Activated naive CD8-positive, alpha-beta T cell treated with anti-CD3 and anti-CD28 coated beads, Interleukin-2, amount 50 U/mL, for 24 hours (primary cell): ENCODE results near the gene ACADS.

Experiments
- ATAC-seq: fragments of 150-1000 bp; cut with Tn5 transposase; one replicate; pipeline ENCODE4 v1.10.0; 2021
- DNase-seq: peaks from one replicate; pipeline ENCODE4 v3.0.0; 2021
- H3K27ac Mint-ChIP-seq: one replicate; pipeline ENCODE4 v1.8.0; 2021; ENCODE audit warnings: mild to moderate bottlenecking, mixed read lengths
- H3K27me3 Mint-ChIP-seq: one replicate; pipeline ENCODE4 v1.8.0; 2021; ENCODE audit warnings: mixed read lengths
- H3K36me3 Mint-ChIP-seq: one replicate; pipeline ENCODE4 v1.8.0; 2021; ENCODE audit warnings: low read depth, mixed read lengths
- H3K4me1 Mint-ChIP-seq: one replicate; pipeline ENCODE4 v1.8.0; 2021; ENCODE audit warnings: mixed read lengths
- H3K4me3 Mint-ChIP-seq: one replicate; pipeline ENCODE4 v1.8.0; 2021; ENCODE audit warnings: mild to moderate bottlenecking, moderate library complexity, mixed read lengths
- H3K9me3 Mint-ChIP-seq: one replicate; pipeline ENCODE4 v1.8.0; 2021; ENCODE audit warnings: mixed read lengths

The ACADS gene

GRCh38 chr12:120690978-120691377, 34.6 kb upstream of the ACADS start:
- H3K27ac Mint-ChIP-seq, result no peak overlapping the region
- no peak for DNase-seq
- H3K9me3 Mint-ChIP-seq, result no peaks in the 10 kb centered on the region
- peaks cover 20% of the 10 kb centered on the region for H3K36me3 Mint-ChIP-seq
- no peak for ATAC-seq
- H3K4me3 Mint-ChIP-seq, result no peak overlapping the region
- H3K4me1 Mint-ChIP-seq, result peaks cover 47% of the 10 kb centered on the region
- no peaks in the 10 kb centered on the region for H3K27me3 Mint-ChIP-seq

- DNase-seq (no peak), ATAC-seq (no peak)
- no peaks in the 10 kb centered on the region for H3K9me3 Mint-ChIP-seq
- H3K4me1 Mint-ChIP-seq, result peaks cover 47% of the 10 kb centered on the region
- H3K27me3 Mint-ChIP-seq, result no peaks in the 10 kb centered on the region
- peak overlapping the region; percentile 36 for H3K27ac Mint-ChIP-seq
- H3K4me3 Mint-ChIP-seq, result no peak overlapping the region
- H3K36me3 Mint-ChIP-seq, result peaks cover 34% of the 10 kb centered on the region
Measured at GRCh38 chr12:120692524-120693033, 33.0 kb upstream of the ACADS start.

GRCh38 chr12:120693848-120694247, 31.8 kb upstream of the ACADS start:
- Mint-ChIP-seq H3K27ac (no peak overlapping the region), H3K36me3 (peaks cover 35% of the 10 kb centered on the region), H3K9me3 (no peaks in the 10 kb centered on the region), H3K27me3 (no peaks in the 10 kb centered on the region), H3K4me1 (peaks cover 35% of the 10 kb centered on the region), H3K4me3 (no peak overlapping the region)
- ATAC-seq (no peak), DNase-seq (no peak)

- Mint-ChIP-seq H3K9me3 (no peaks in the 10 kb centered on the region), H3K36me3 (peaks cover 42% of the 10 kb centered on the region), H3K27me3 (no peaks in the 10 kb centered on the region), H3K4me1 (peaks cover 12% of the 10 kb centered on the region), H3K27ac (no peak overlapping the region), H3K4me3 (no peak overlapping the region)
- DNase-seq, result no peak
- ATAC-seq, result no peak
Measured at GRCh38 chr12:120696626-120697025, 29.0 kb upstream of the ACADS start.

DNA sequence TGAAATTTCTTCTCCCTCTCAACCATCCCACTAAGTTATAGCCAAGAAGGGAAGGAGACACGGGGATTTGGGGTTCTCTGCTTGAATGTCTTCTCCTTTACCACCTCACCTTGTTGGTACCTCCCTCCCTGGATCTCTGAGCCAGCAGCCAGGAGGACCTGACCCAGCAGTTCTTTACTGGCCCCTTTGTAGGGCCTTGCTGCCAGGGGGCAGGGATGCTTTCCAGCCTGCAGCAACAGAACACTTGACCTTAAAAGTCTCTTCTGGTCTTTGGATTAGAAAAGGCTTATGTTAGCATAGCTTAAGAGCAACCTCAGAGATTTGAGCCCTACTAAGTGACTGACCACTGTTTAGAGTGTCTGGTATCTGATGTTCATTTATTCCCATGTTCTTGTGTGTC, 28.3 kb upstream of the ACADS start:
- H3K9me3 Mint-ChIP-seq, result no peaks in the 10 kb centered on the region
- no peak for DNase-seq
- no peak overlapping the region for H3K4me3 Mint-ChIP-seq
- H3K27ac Mint-ChIP-seq, result no peak overlapping the region
- no peak for ATAC-seq
- peaks cover 6% of the 10 kb centered on the region for H3K4me1 Mint-ChIP-seq
- no peaks in the 10 kb centered on the region for H3K27me3 Mint-ChIP-seq
- peaks cover 47% of the 10 kb centered on the region for H3K36me3 Mint-ChIP-seq

GRCh38 chr12:120698665-120699064, 27.0 kb upstream of the ACADS start:
- ATAC-seq, result no peak

GRCh38 chr12:120699553-120699952, 26.1 kb upstream of the ACADS start:
- no peak for ATAC-seq
- DNase-seq, result no peak
- Mint-ChIP-seq H3K27me3 (no peaks in the 10 kb centered on the region), H3K4me3 (no peak overlapping the region), H3K4me1 (no peaks in the 10 kb centered on the region), H3K27ac (no peak overlapping the region), H3K9me3 (no peaks in the 10 kb centered on the region), H3K36me3 (peaks cover 38% of the 10 kb centered on the region)

More at GRCh38 chr12:120698665-120699064, 27.0 kb upstream of the ACADS start:
- no peak overlapping the region for H3K27ac Mint-ChIP-seq
- H3K27me3 Mint-ChIP-seq, result no peaks in the 10 kb centered on the region
- DNase-seq, result no peak
- peaks cover 42% of the 10 kb centered on the region for H3K36me3 Mint-ChIP-seq
- no peak overlapping the region for H3K4me3 Mint-ChIP-seq
- H3K9me3 Mint-ChIP-seq, result no peaks in the 10 kb centered on the region
- no peaks in the 10 kb centered on the region for H3K4me1 Mint-ChIP-seq

- H3K36me3 Mint-ChIP-seq, result peaks cover 31% of the 10 kb centered on the region
- no peaks in the 10 kb centered on the region for H3K4me1 Mint-ChIP-seq
- H3K27ac Mint-ChIP-seq, result no peak overlapping the region
- ATAC-seq, result no peak
- no peak overlapping the region for H3K4me3 Mint-ChIP-seq
- H3K27me3 Mint-ChIP-seq, result no peaks in the 10 kb centered on the region
- no peaks in the 10 kb centered on the region for H3K9me3 Mint-ChIP-seq
- no peak for DNase-seq
Measured at GRCh38 chr12:120700886-120701285, 24.7 kb upstream of the ACADS start.

DNA sequence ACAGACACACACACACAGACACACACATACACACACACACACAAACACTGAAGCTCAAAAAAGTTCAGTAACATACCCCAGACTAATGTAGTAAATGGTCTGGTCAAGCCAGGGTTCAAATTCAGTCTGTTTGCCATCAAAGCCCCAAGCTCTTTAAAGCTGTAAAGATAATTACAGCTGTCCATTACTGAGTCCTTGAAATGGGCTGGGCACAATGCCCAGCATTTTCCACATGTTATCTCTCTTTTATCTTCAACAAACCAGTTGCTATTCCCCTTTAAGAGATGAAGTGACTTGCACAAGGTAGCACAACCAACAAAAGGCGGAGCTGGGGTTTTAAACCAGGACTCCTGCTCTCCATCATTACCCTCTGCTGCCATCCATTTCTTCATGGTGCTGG, 23.0 kb upstream of the ACADS start:
- no peaks in the 10 kb centered on the region for H3K4me1 Mint-ChIP-seq
- no peak overlapping the region for H3K4me3 Mint-ChIP-seq
- H3K36me3 Mint-ChIP-seq, result peaks cover 17% of the 10 kb centered on the region
- H3K27me3 Mint-ChIP-seq, result no peaks in the 10 kb centered on the region
- ATAC-seq (no peak), DNase-seq (no peak)
- no peaks in the 10 kb centered on the region for H3K9me3 Mint-ChIP-seq
- no peak overlapping the region for H3K27ac Mint-ChIP-seq

GRCh38 chr12:120703311-120703942, 22.2 kb upstream of the ACADS start:
- no peak overlapping the region for H3K27ac Mint-ChIP-seq
- H3K36me3 Mint-ChIP-seq, result peaks cover 17% of the 10 kb centered on the region
- no peaks in the 10 kb centered on the region for H3K4me1 Mint-ChIP-seq
- no peaks in the 10 kb centered on the region for H3K27me3 Mint-ChIP-seq
- H3K4me3 Mint-ChIP-seq, result no peak overlapping the region
- DNase-seq (no peak), ATAC-seq (no peak)
- H3K9me3 Mint-ChIP-seq, result no peaks in the 10 kb centered on the region

DNA sequence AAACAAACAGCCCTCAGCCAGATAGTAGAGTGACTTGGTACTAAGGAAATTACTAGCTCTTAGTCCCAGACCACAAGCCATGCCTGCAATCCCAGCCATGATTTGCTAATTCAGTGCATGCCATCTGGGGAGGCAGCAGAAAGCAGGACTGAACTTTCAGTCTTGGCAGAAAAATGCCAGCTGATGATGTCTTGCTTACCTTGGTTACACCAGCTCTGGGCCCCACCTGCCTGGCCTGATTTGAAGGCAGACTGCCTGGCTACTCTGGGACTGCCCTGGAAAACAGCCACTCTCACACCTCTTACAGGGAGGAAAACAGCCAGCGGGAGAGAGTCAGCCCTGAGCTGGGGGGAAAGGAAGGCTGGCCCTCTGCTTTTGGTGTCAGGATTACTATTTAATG, 20.0 kb upstream of the ACADS start:
- ATAC-seq (no peak), DNase-seq (no peak)
- Mint-ChIP-seq H3K36me3 (peaks cover 9% of the 10 kb centered on the region), H3K4me3 (no peak overlapping the region), H3K27me3 (no peaks in the 10 kb centered on the region), H3K27ac (no peak overlapping the region), H3K9me3 (no peaks in the 10 kb centered on the region), H3K4me1 (peaks cover 6% of the 10 kb centered on the region)

DNA sequence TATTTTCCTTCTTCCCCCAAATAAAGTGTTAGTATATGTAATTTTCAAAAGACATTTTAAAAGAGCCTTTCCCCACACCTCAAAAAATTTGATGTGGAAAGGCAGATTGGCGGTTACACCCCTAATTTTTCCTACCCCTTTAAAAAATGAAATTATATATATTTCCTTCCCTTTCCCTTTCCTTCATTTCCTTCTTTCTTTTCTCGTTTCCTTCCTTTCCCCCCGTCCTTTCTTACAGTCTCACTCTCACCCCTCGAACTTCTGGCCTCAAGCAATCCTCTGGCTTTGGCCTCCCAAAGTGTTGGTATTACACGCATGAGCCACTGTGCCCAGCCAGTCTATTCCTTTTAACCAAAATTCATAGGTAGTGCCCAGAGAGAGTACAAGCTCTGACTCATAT, 19.6 kb upstream of the ACADS start:
- no peak for ATAC-seq
- H3K27ac Mint-ChIP-seq, result no peak overlapping the region
- no peaks in the 10 kb centered on the region for H3K9me3 Mint-ChIP-seq
- H3K36me3 Mint-ChIP-seq, result peaks cover 7% of the 10 kb centered on the region
- H3K27me3 Mint-ChIP-seq, result no peaks in the 10 kb centered on the region
- H3K4me3 Mint-ChIP-seq, result no peak overlapping the region
- peaks cover 7% of the 10 kb centered on the region for H3K4me1 Mint-ChIP-seq
- DNase-seq, result no peak

- no peak overlapping the region for H3K27ac Mint-ChIP-seq
- peaks cover 9% of the 10 kb centered on the region for H3K36me3 Mint-ChIP-seq
- DNase-seq (no peak), ATAC-seq (no peak)
- peaks cover 25% of the 10 kb centered on the region for H3K4me1 Mint-ChIP-seq
- H3K4me3 Mint-ChIP-seq, result no peak overlapping the region
- no peaks in the 10 kb centered on the region for H3K9me3 Mint-ChIP-seq
- no peaks in the 10 kb centered on the region for H3K27me3 Mint-ChIP-seq
Measured at GRCh38 chr12:120708651-120709050, 17.0 kb upstream of the ACADS start.

- Mint-ChIP-seq H3K4me3 (peak within 1 kb of the TSS; percentile 84), H3K27ac (peak within 1 kb of the TSS; percentile 77), H3K27me3 (no peaks in the 10 kb centered on the region), H3K4me1 (peaks cover 29% of the 10 kb centered on the region), H3K9me3 (no peaks in the 10 kb centered on the region), H3K36me3 (peaks cover 20% of the 10 kb centered on the region)
- ATAC-seq (peak; percentile 62), DNase-seq (peak; percentile 79)
Measured at GRCh38 chr12:120710031-120710804, 15.4 kb upstream of the ACADS start, which contains the start of gene UNC119B. Gene UNC119B, plus strand, starts transcription at chr12:120710458. Its CDS starts 17 bp downstream, at chr12:120710475.

GRCh38 chr12:120710805-120711296, 14.8 kb upstream of the ACADS start:
- H3K27me3 Mint-ChIP-seq, result no peaks in the 10 kb centered on the region
- peak overlapping the region; percentile 84 for H3K4me3 Mint-ChIP-seq
- H3K4me1 Mint-ChIP-seq, result peaks cover 29% of the 10 kb centered on the region
- peak; percentile 35 for ATAC-seq
- H3K27ac Mint-ChIP-seq, result peak overlapping the region; percentile 77
- peak; percentile 29 for DNase-seq
- peaks cover 20% of the 10 kb centered on the region for H3K36me3 Mint-ChIP-seq
- H3K9me3 Mint-ChIP-seq, result no peaks in the 10 kb centered on the region
